K562 (cell line): ENCODE data around the gene PRKAG2. TPM values are rescaled to one million over a fixed set of nuclear protein-coding genes. Genes with fewer than 3 reads are reported as not detected.

Source experiments
- ATAC-seq: fragments of 200-7000 bp; cut with Tn5 transposase; 3 replicates; pipeline ENCODE4 v1.9.1; 2020; ENCODE audit warnings: moderate library complexity
- BruUV-seq: library from RNA; stranded (reverse); fragments of 400-500 nt; replicated peaks from 2 replicates; lab custom pipeline; 2021; lab: Mats Ljungman, UMichigan
- CTCF ChIA-PET: fragments of 300-600 bp; formaldehyde crosslinking; extraction: SDS; loops from one replicate; lab custom pipeline; 2021; ENCODE audit warnings: low intra/inter-chr PET ratio; lab: Yijun Ruan, JAX
- POLR2A ChIA-PET: fragments of 300-600, 350-650 bp; sonication (Branson Sonifier 250); formaldehyde crosslinking; extraction: SDS; loops from one replicate; lab custom pipeline; 2021; ENCODE audit warnings: antibody characterized with exemption, inconsistent platforms; lab: Yijun Ruan, JAX
- DNase-seq, 4 experiments: peaks; one replicate each; pipeline versions ENCODE4 v3.0.0 to v3.0.0-alpha.2; 2011 to 2018; ENCODE audit warnings: low spot score in 3 of 4, mixed read lengths in 3 of 4; ENCODE audit errors: extremely low read depth in 1 of 4
- FAIRE-seq: peaks from 2 replicates; lab custom pipeline; 2011; peaks lifted over from hg19 to GRCh38; lab: Jason Lieb, UNC
- H2AFZ ChIP-seq: 2 replicates; pipeline ENCODE4 v1.6.0; 2011; ENCODE audit warnings: low read depth, low read length, control low read depth, inconsistent platforms
- H3K27ac ChIP-seq: fragments of 200-600 bp; 3 replicates; pipeline ENCODE4 v1.8.0; 2011; ENCODE audit warnings: low read depth, mild to moderate bottlenecking, control low read depth, inconsistent platforms, low read length, moderate library complexity, mixed read lengths; ENCODE audit errors: extremely low read depth
- H3K27me3 ChIP-seq, 2 experiments: fragments of 300-600 bp in 1 of 2; 2 replicates in 1 of 2; 3 replicates in 1 of 2; pipeline versions ENCODE4 v1.6.0 to v1.8.0; 2011; ENCODE audit warnings: inconsistent platforms in 2 of 2, low read length in 2 of 2, mild to moderate bottlenecking in 1 of 2, mixed read lengths in 1 of 2, moderate library complexity in 1 of 2; ENCODE audit not compliant: control insufficient read depth in 2 of 2, insufficient read depth in 2 of 2
- H3K36me3 ChIP-seq: fragments of 300-600 bp; 3 replicates; pipeline ENCODE4 v1.8.0; 2011; ENCODE audit warnings: mild to moderate bottlenecking, low read length, inconsistent platforms; ENCODE audit not compliant: control insufficient read depth, insufficient read depth
- H3K4me1 ChIP-seq, 2 experiments: fragments of 200-600 bp in 1 of 2; replicated peaks in 1 of 2; 2 replicates in 1 of 2; 3 replicates in 1 of 2; pipeline versions ENCODE4 v1.5.1 to v1.8.0; 2011; ENCODE audit warnings: inconsistent platforms in 2 of 2, low read length in 2 of 2, mild to moderate bottlenecking in 1 of 2, mixed read lengths in 1 of 2, moderate library complexity in 1 of 2; ENCODE audit not compliant: control insufficient read depth in 2 of 2, insufficient read depth in 2 of 2
- H3K4me2 ChIP-seq: 2 replicates; pipeline ENCODE4 v1.6.1; 2011; ENCODE audit warnings: low read length, control low read depth, inconsistent platforms, mixed read lengths; ENCODE audit not compliant: insufficient read depth
- H3K4me3 ChIP-seq: fragments of 200-600 bp; sonication (generic), shearing (Covaris generic); 2 replicates; pipeline ENCODE4 v1.5.1; 2016; ENCODE audit warnings: control low read depth, inconsistent platforms
- H3K79me2 ChIP-seq: fragments of 200-600 bp; 3 replicates; pipeline ENCODE4 v1.8.0; 2011; ENCODE audit warnings: low read length, inconsistent platforms; ENCODE audit not compliant: control insufficient read depth, insufficient read depth
- H3K9ac ChIP-seq, 2 experiments: 2 replicates each; pipeline versions ENCODE4 v1.6.0 to v1.6.1; 2011; ENCODE audit warnings: low read depth in 2 of 2, low read length in 2 of 2, control low read depth in 1 of 2, inconsistent platforms in 1 of 2, mild to moderate bottlenecking in 1 of 2, mixed read lengths in 1 of 2; ENCODE audit not compliant: insufficient read depth in 1 of 2
- H3K9me1 ChIP-seq: one replicate; pipeline ENCODE4 v1.6.0; 2011; ENCODE audit warnings: inconsistent platforms, mild to moderate bottlenecking, low read length, moderate library complexity; ENCODE audit not compliant: control insufficient read depth, insufficient read depth
- H3K9me3 ChIP-seq: replicated peaks from 2 replicates; pipeline ENCODE4 v1.5.1; 2011; ENCODE audit warnings: low read depth, low read length, inconsistent platforms; ENCODE audit not compliant: control insufficient read depth, insufficient read depth
- H4K20me1 ChIP-seq: replicated peaks from 2 replicates; pipeline ENCODE4 v1.6.1; 2011; ENCODE audit warnings: low read length, inconsistent platforms, mixed read lengths; ENCODE audit not compliant: control insufficient read depth, insufficient read depth
- ARID2 ChIP-seq: fragments of 450-650 bp; IDR thresholded peaks from 2 replicates; pipeline ENCODE4 v1.6.1; 2017; ENCODE audit warnings: antibody characterized with exemption, mild to moderate bottlenecking
- CC2D1A ChIP-seq: fragments of 450-650 bp; IDR thresholded peaks from 2 replicates; pipeline ENCODE4 v1.6.1; 2017; ENCODE audit warnings: mild to moderate bottlenecking
- CCAR2 ChIP-seq: fragments of 200-400 bp; formaldehyde crosslinking; IDR thresholded peaks from 2 replicates; pipeline ENCODE4 v1.6.1; 2017; ENCODE audit warnings: mild to moderate bottlenecking, low read depth, low read length
- ESRRA ChIP-seq: fragments of 450-650 bp; IDR thresholded peaks from 2 replicates; pipeline ENCODE4 v1.6.1; 2014; ENCODE audit warnings: low read depth, mild to moderate bottlenecking, moderate library complexity, borderline replicate concordance
- FOS ChIP-seq: IDR thresholded peaks from 3 replicates; pipeline ENCODE4 v1.6.1; 2011; ENCODE audit not compliant: insufficient read length; ENCODE audit errors: extremely low read depth
- FOXJ2 ChIP-seq: fragments of 200-800 bp; sonication (Bioruptor generic); IDR thresholded peaks from 2 replicates; pipeline ENCODE4 v1.6.1; 2016; ENCODE audit warnings: missing genetic modification characterization, missing compliant biosample characterization
- PRDM10 ChIP-seq: fragments of 450-650 bp; IDR thresholded peaks from 2 replicates; pipeline ENCODE4 v1.6.1; 2018; ENCODE audit not compliant: partially characterized antibody
- RAD51 ChIP-seq: fragments of 450-650 bp; IDR thresholded peaks from 2 replicates; pipeline ENCODE4 v1.7.1; 2016; ENCODE audit warnings: low read depth, mild to moderate bottlenecking, borderline replicate concordance
- SMC3 ChIP-seq: conservative IDR thresholded peaks from 2 replicates; pipeline ENCODE4 v1.6.1; 2011; ENCODE audit warnings: low read depth, low read length, improper control_type of control experiment; ENCODE audit not compliant: insufficient read depth
- SUPT5H ChIP-seq: fragments of 450-650 bp; IDR thresholded peaks from 2 replicates; pipeline ENCODE4 v1.6.1; 2016
- ZNF239 ChIP-seq: fragments of 250-450 bp; sonication (Bioruptor Pico); IDR thresholded peaks from 2 replicates; pipeline ENCODE4 v1.4.0; 2020; ENCODE audit warnings: mild to moderate bottlenecking
- ZNF589 ChIP-seq: fragments of 200-800 bp; sonication (Bioruptor generic); IDR thresholded peaks from 2 replicates; pipeline ENCODE4 v1.6.1; 2016; ENCODE audit warnings: low read depth, missing genetic modification characterization, missing compliant biosample characterization
- WGBS: fragments of 100-300 bp; shearing (Covaris generic); methylation state at CpG from one replicate; pipeline ENCODE4 v1.1.6; 2016; ENCODE audit warnings: low coverage, mixed read lengths; ENCODE audit not compliant: insufficient coverage; ENCODE audit errors: missing lambda C conversion rate; 5-methylcytosine and 5-hydroxymethylcytosine counted together
- in situ Hi-C: fragments of 300-500 bp; cut with MboI; formaldehyde crosslinking; loops from 4 replicates; pipeline ENCODE4 v1.15.0; 2018; ENCODE audit warnings: inconsistent platforms, mixed read lengths
- intact Hi-C: fragments of 100-400 bp; cut with micrococcal nuclease; formaldehyde crosslinking; loops from 2 replicates; pipeline ENCODE4 v1.14.2; 2022
- polyA plus RNA-seq, 8 experiments: library from polyadenylated mRNA; depleted of rRNA in 4 of 8; stranded (reverse) in 5 of 8; unstranded in 3 of 8; fragments of >200 nt; fragmentation: Nextera tagmentation in 2 of 8; fragmentation: Illumina TruSeq in 1 of 8; extraction: Ambion mirVana in 2 of 8; extraction: Trizol in 1 of 8; gene quantifications; 2 replicates each; pipeline versions ENCODE4 v1.2.1 to v1.2.3, GENCODE V29; 2011 to 2014; ENCODE audit warnings: inconsistent platforms in 1 of 8, missing spikeins in 1 of 8
- total RNA-seq, 7 experiments: library from RNA; depleted of rRNA in 6 of 7; stranded (reverse); fragments of >200 nt in 6 of 7; fragmentation: Illumina TruSeq in 2 of 7; extraction: Trizol in 2 of 7; gene quantifications; 2 replicates each; pipeline versions ENCODE4 v1.2.1 to v1.2.3, GENCODE V29; 2011 to 2021; ENCODE audit warnings: low replicate concordance in 1 of 7
- TF ChIP-seq, protein P1 (sequence below): sonication (generic); formaldehyde crosslinking; IDR thresholded peaks from 2 replicates; pipeline ENCODE4 v1.8.1; 2023; ENCODE audit warnings: mild to moderate bottlenecking, missing genetic modification reagents
- TF ChIP-seq, protein P2 (sequence below): sonication (generic); formaldehyde crosslinking; IDR thresholded peaks from 2 replicates; pipeline ENCODE4 v1.8.0; 2022; ENCODE audit warnings: missing genetic modification reagents, mild to moderate bottlenecking, moderate library complexity, borderline replicate concordance

PRKAG2 gene
- total and polyA plus RNA-seq, 9 of the 15 experiments (the other 6 are each of a cell fraction or from before 2014, with no cell fraction given) = 0.99 to 5.6 (median 3.3) TPM

DNA sequence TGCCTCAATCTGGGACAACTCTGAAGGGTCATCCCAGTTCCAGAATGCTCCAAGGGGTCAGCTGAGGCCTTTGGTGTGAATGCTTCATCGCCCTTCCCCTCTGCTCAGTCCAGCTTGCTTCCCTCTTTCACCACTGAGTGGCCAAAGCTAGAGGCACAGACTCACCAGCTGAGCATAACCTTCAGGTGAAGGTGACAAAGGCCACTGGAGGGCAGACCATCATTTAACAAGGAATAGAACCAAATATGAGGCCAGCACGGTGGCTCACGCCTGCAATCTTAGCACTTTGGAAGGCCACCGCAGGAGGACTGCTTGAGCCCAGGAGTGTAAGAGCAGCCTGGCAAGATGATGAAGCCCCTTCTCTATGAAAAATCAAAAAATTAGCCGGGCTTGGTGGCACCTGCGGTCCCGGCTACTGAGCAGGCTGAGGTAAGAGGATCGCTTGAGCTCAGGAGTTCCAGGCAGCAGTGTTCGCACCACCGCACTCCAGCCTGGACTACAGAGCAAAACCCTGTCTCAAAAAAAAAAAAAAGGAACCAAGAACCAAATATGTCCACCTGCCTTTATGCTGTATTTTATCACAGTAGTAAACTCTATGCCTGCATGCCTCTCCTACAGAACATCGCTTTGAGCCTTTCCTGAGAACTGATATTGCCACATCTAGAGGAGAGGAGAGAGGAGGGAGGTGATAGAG lies 13.4 kb downstream of the PRKAG2 start:
- peaks cover 61 to 95% of the 10 kb centered on the region in 2 experiments for H3K27me3 ChIP-seq
- intact Hi-C loops (no loop called here), in situ Hi-C loops (no loop called here)
- CTCF ChIA-PET = no interaction called here
- H3K4me2 ChIP-seq = no peak overlapping the region
- FAIRE-seq = no peak
- POLR2A ChIA-PET = interaction anchor here (0.7 to 0.8 kb wide), 2 partner anchors 21 to 53 kb away, joined by 4 read pairs; no protein-coding TSS in a partner anchor
- no TSS peak for BruUV-seq
- 10% methylated on average over 11 of the region's 11 CpGs for WGBS
- H2AFZ ChIP-seq = no peak overlapping the region
- no peaks in the 10 kb centered on the region for H3K9me3 ChIP-seq
- H3K9me1 ChIP-seq = no peaks in the 10 kb centered on the region
- H3K4me3 ChIP-seq = no peak overlapping the region
- H3K36me3 ChIP-seq = no peaks in the 10 kb centered on the region
- ATAC-seq = peak; percentile 79
- no peaks in the 10 kb centered on the region; a peak in 1 of 5 replicates for H3K4me1 ChIP-seq
- DNase-seq = peak in 1 of 4 experiments; percentile 32
- H3K79me2 ChIP-seq = no peaks in the 10 kb centered on the region
- H3K27ac ChIP-seq = no peak overlapping the region
- peaks cover 3% of the 10 kb centered on the region; the same call in 1 of the 2 replicates for H4K20me1 ChIP-seq
- H3K9ac ChIP-seq = 0 out of 4 replicates have a peak overlapping the region, but pooled peaks of 1 of the 2 experiments have one; percentile 14
- TF ChIP-seq, protein P1, sequence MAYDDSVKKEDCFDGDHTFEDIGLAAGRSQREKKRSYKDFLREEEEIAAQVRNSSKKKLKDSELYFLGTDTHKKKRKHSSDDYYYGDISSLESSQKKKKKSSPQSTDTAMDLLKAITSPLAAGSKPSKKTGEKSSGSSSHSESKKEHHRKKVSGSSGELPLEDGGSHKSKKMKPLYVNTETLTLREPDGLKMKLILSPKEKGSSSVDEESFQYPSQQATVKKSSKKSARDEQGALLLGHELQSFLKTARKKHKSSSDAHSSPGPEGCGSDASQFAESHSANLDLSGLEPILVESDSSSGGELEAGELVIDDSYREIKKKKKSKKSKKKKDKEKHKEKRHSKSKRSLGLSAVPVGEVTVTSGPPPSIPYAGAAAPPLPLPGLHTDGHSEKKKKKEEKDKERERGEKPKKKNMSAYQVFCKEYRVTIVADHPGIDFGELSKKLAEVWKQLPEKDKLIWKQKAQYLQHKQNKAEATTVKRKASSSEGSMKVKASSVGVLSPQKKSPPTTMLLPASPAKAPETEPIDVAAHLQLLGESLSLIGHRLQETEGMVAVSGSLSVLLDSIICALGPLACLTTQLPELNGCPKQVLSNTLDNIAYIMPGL (CRISPR knock-in tag) = no peak
- TF ChIP-seq, protein P2, sequence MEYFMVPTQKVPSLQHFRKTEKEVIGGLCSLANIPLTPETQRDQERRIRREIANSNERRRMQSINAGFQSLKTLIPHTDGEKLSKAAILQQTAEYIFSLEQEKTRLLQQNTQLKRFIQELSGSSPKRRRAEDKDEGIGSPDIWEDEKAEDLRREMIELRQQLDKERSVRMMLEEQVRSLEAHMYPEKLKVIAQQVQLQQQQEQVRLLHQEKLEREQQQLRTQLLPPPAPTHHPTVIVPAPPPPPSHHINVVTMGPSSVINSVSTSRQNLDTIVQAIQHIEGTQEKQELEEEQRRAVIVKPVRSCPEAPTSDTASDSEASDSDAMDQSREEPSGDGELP (CRISPR knock-in tag) = peak; percentile 36; the same call in 1 of the 2 replicates
- TF ChIP-seq ZNF239 (CRISPR knock-in tag) (no peak), CCAR2 (no peak), SUPT5H (no peak), RAD51 (no peak), PRDM10 (no peak), FOXJ2 (no peak), ESRRA (peak; percentile 41; the same call in 1 of the 2 replicates), SMC3 (0 out of 2 replicates have a peak, but pooled peaks have one; percentile 36), ZNF589 (no peak), CC2D1A (no peak), FOS (no peak), ARID2 (no peak)
